ENCODE measurements around the gene CMTM8.

CMTM8 gene

DNA sequence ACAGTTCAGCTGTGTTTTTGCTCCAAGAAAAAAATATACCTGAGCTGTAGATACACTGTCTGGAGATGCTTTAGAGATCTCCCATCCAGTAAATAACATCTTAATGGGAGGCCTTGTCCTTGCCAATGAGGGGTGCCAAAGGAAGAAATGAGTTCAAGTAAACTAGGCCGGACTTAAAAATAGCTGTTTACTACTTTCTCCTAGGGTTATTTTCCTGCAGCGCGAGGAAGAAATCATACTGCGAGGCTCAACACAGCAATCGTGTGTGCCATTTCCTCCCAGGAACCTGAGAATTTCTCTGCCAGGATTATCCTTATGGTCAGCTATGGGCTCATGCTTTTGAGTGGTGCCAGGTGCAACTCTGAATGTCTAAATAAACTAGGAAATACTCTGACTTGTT, 71.9 kb downstream of the CMTM8 start:
- no peak for DNase-seq

DNA sequence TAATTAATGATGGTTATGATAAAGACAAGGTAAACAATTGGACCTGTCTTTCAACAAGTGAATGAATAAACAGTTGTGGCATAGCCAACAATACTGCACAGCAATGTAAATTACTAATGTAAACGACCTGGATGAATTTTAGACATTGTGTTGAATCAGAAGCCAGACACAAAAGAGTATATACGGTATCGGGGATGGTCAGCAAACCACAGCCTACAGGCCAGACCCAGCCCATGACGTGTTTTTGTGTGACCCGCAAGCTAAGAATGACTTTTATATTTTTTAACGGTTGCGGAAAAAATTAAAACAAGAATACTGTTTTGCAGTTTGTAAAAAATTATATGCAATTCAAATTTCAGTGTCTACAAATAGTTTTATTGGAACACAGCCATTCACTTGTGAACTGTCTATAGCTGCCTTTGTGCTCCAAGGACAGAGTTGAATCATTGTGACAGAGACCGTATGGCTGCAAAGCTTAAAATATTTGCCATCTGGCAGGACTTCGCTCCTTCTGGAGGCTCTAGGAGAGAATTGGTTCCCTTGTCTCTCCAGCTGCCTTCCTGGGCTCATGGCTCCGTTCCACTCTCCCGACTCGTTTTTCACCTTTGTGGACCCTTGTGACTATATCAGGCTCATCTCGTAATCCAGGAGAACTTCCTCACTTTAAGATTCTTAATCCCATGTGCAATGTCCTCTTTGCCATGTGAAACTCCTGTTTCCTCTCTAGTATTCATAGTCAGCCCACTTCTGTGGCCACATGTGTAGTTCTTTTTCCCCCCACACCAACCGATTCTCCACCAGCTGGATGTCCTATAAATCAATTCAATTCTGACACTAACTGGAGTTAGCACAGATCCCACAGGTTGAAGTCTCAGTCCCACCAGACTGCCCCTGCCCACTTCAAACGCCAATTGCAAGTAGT, 72.7 kb downstream of the CMTM8 start:
- DNase-seq = no peak

DNA sequence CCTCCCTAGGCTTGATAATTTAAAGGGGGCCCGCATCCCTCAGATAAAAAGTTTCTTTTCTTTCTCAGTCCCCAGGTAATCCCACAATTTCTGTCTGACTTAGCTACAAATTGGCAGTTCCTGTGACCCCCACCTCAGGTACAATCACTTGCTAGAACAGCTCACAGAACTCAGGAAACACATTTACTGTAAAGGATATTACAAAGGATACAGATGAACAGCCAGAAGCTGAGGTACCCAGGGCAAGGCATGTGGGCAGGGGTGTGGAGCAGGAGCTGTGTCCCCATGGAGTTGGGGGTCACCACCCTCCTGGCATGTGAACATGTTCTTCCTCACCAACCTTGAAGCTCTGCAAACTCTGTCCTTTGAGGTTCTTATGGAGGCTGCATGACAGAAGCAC, 73.8 kb downstream of the CMTM8 start:
- no peak for DNase-seq

DNA sequence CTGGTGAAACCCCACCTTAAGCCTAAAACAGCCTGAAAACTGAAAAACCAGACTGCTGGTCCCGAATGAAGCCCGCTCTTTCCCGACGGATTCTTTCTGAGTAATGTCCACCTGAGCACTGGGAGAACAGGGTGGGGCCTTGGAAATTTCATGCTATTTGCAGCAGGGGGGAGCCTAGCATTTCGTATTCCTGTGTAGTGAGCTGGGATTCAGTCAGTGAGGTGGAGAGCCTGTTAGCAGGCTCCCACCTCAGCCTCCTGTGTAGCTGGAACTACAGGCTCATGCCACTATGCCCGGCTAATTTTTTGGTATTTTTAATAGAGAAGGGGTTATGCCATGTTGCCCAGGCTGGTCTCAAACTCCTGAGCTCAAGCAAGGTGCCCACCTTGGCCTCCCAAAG, 74.7 kb downstream of the CMTM8 start:
- DNase-seq = no peak

DNA sequence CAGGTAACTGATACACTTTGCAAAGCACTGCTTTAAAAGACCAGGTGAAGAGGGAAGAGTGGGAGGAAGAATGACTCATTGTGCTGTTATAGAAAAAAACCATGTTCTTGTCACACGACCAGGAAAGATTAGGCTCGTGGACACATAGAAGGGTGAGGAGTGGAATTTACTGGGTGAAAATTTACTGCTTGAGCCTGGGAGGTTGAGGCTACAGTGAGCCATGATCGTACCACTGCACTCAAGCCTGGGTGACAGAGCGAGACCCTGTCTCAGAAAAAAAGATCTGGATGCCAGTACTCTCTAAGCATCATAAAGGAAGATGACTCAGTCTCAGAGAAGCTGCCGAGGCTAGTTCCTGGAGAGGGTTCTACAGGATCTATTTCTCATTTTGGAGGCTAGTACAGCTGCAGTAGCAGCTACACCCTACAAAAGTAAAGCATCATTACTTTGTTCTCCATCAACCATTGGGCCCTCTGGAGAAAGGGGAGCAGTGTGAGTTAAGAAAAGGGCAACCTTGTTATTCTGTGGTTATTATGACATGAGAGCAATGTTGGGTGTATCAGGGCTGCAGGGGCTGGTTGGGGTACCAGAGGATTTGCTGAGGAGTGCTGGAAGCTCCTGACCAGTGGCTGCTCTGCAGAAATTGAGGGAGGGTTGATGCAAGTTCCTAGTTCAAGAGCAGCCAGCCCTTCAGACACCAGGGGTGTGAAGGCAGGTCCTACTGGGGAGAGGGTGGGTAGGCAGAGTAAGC, 75.4 kb downstream of the CMTM8 start:
- DNase-seq = no peak

DNA sequence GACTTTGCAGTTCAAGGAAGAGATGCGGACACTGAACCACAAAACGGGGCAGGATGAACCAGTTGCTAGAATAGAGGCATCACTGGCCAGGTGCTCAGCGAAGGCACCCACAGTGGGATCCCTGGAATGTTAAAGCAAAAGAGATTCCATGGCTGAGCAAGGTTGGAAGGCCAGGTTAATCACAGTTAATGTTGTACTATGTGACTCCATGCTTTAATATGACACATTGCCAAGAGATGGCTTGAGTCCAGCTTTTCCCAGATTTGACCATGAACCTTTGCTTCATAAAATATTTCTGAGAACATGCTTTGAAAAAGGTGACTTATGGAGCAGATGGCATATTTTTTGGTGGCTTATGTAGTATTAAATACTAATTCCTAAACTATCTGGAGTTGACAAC, 77.0 kb downstream of the CMTM8 start:
- no peak for DNase-seq

DNA sequence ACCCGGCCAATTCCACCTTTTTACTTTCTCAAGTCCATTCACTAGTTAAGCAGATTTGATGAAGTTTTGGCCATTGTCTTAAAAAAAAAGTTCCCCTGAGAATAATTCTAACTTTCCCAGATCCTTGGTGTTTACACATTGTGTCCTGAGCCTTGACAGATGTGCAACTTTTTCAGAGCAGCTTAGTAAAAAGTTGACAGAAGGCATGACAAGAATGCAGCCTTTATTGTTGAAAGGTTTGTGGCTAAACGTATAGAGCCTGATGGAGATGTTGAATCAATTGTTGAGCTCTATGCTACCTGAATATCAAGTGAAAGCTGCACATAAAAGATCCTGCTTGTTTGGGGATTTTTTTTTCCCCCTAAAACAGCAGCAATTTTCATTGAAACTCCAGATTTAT, 77.8 kb downstream of the CMTM8 start:
- DNase-seq = no peak

DNA sequence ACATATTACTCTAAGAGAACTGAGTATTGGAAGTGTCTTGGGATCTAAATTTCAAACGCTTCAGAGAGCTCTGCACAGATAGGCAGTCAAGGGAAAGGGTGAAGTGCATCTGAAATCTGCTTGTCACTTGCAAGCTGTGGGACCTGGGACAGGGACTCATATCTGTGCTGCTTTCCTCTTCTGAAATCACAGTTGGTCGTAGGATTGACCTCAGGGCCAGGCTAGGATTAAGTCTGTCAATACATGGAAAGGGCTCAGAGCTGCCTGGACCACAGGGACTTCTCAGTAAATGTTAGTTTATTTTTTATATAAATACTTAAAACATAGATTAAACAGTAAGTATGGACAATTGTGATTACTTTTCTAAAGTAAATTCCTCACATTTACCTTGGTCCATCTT, 78.5 kb downstream of the CMTM8 start:
- no peak for DNase-seq

DNA sequence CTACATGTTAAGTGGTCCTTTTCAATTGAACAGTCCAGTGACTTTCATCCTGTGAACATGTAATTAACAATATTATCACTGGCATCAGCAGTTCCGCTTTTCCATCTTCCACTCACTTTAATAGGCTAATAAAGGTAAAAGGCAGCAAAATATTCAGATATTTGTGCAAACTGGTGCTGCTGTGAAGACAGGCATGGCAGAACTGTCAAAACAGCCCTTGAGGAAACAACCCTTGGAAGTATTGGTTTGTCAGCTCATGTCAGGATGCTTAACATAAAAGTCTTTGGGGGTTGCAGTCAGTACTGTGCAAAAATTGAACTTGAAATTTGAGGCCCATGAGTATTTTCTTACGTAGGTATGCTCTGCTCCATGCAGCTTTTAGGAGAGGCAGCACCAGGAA, 81.1 kb downstream of the CMTM8 start:
- DNase-seq = no peak

DNA sequence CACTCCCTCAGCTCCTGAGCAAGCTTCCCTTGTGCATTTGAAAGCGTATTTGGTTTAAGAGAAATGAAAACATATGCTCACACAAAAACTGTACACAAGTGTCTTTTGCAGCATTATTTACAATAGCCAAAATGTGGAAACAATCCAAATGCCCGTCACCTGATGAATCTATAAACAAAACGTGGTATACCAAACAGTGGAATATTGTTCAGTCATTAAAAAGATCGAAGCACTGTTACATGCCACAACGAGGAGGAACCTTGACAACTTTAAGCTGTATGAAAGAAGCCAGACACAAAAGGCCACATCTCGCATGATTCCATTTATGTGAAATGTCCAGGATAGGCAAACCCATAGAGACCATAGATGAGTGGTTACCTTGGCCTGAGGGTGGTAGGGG, 81.6 kb downstream of the CMTM8 start:
- DNase-seq = no peak

DNA sequence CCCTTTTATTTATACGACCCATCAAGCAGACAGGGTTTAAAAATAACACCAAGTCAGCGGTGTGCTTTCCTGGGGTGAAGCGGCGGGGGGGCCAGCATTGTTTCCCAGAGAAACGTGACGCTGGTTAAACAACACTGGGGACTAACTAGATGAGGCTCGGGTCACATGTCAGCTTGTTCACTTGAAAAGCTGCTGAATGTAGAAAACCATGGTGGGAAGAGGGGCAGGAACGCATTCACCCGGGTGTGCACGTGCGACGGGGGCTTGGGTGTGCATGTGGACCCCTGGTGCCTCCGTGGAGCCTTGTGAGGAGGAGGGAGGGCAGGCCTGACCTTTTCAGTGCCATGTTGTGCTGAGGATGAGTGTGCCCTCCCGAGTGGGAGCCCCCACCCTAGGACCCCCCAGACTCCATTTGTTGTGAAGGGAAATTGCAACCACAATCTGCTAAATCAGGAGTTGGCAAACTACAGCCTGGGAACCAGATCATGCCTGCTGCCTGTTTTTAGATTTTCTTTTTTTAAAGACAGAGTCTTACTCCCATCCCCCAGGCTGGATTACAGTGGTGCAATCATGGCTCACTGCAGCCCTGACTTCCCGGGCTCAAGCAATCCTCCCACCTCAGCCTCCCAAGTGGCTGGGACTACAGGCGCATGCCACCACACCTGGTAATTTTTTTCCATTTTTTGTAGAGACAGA, 82.8 kb downstream of the CMTM8 start:
- DNase-seq = no peak

DNA sequence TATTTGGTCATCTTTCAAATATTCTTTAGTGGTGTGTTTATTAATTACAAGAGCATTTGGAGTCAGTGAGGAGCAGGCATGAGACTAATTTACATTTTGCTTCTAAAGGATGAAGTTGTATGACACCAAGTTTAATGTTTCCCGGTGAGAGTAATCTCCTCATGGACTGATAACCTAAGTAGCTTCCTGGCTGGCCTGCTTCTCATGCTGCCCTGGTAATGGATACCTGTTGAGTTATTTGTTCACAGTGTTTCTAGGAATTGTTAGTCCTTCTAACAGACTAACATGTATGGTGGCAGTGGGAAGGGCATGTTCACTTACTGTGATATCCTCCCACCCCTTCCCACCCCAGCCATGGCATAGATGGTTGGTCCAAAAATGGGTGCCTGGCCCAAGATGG, 83.8 kb downstream of the CMTM8 start:
- no peak for DNase-seq

DNA sequence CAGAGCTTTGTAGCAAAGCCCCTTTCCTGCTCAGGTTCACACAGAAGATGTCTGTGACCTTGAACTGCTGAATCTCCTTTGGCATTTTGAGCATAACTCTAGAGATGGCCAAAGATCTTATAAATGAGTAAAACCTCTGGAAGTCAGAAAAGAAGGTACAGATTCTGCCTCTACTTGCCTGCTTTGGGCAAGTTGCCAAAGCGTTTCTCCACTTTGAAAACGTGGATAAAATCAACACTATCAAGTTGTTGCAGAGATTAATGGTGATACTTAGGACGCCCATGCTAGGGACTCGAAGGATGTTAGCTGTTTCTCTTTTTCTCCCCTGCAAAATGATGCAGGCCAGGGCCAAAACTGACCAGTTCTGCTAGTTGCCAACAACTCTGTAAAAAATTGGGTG, 85.1 kb downstream of the CMTM8 start:
- DNase-seq = no peak

DNA sequence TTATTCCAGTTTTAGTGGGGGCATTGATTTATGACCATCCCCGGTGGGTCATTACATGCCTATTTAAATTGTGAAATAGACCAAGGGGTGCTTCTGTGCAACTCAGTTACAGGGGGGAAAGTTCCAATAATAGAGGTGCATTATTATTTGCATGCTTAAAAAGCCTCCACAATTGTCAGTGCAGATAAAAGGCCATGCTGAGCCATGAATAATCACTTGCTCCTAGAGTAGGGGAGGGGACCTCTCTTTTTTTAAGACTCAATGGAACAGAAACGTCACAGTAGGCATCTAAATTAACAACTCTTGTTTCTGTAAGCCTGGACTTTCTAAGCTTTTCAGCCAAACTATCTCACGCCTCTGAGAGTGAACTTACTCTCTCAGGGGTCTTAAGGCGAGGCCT, 86.7 kb downstream of the CMTM8 start:
- DNase-seq = no peak

DNA sequence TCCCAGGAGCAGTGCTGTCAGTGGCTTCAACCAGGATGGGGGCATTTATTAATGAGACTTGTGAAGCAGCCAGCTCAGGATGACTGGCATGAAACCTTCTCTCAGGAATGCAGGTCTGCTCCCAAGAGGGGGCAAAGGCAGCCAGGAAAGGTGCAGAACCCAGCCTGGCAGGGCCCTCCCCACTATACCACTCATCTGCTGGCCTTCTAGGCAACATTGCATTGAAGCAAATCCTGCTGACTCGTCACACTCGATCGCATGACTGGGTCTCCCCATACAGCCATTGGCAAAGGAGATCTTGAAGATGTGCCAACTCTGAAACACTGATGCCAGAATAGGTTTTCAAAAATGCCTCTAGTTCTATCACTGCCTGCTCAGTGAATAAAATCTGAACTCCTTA, 87.4 kb downstream of the CMTM8 start:
- no peak for DNase-seq

DNA sequence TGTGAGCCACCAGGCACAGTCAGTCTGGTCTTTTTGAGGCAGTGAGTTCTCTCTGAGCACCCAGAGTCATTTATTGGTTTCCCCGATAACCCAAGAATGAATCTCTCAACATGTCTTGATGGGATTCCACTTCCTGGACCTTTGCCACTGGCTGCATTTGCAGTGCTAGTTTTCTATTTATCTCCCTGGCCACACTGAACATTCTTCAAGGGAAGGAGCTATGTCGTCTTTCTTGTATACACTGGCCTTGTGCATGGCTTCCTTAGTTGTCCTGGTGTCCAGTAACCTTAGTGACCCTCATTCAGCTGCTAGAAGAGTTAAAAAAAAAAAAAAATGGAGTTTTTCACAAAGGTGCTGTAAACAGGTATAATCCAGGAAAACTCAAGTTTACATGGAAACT, 88.3 kb downstream of the CMTM8 start:
- no peak for DNase-seq

DNA sequence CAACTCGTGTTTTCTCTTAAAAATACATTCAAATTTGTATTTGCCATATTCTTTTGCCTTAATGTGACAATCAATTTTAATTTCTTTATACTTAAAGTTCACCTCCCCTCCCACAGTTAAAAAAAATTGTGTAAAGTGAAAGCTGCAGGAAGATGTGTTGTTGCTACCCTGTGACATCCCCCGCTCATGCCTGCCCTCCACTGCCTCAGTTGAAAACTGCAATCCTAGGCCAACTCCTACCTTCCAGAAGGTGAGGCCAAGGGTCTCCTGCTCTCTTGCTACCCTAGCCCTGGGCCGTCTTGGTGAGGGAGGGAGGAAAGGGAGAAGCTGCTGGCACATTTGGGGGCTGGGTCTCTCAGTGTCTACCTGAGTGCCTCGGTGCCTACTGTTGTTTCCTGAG, 96.2 kb downstream of the CMTM8 start:
- DNase-seq = no peak

DNA sequence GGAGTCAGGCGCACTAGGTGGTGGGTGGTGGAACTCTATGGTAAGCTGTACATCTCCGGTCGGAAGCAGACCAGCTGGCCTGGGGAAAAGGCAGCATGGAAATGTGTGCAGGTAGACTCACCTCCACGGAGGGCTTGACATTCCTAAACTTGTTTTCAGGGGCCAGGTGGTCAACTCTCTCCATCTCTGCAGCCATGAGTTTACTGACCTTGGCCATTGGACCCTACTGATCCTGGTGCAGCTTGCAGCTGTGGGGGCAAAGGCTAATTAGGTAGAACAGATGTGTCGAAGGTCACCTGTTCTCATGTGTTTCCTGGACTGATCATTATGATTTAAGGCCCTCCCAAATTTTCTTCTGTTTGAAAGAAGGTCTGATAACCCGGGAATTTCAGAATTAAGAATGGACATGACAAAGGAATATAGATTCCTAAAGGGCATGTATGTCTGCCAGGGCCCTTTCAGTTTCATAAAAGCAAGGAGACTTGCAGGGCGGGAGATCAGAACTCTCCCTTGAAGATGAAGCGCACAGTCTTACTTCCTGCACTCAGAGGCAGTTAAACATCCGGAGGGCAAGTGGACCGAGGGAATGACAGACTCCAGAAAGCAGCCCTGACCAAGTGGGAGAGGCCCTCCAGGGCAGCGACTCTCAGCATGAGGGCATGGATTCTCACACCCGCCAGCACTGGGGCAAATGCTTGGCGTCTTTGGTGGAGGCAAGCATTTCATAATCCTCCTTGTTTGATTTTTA, 97.1 kb downstream of the CMTM8 start:
- DNase-seq = no peak

DNA sequence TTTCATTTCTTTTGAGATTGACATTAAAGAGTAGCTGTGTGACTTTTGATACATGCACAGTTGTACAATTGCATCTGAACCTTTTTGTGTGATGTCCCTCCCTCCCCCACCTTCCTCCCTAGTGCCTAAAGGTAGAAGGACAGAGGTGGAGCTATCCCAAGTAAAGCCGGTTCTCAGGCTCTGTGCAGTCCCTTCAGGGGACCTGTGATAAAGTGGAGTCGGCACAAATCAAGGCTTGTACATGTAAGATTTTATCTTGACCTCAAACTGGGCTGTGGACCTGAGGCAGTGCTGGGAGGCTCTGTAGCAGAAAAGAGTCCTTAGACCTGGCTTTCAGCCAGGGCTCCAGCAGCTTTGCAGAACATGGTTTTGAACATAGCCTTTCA, 97.6 kb downstream of the CMTM8 start:
- no peak for DNase-seq

DNA sequence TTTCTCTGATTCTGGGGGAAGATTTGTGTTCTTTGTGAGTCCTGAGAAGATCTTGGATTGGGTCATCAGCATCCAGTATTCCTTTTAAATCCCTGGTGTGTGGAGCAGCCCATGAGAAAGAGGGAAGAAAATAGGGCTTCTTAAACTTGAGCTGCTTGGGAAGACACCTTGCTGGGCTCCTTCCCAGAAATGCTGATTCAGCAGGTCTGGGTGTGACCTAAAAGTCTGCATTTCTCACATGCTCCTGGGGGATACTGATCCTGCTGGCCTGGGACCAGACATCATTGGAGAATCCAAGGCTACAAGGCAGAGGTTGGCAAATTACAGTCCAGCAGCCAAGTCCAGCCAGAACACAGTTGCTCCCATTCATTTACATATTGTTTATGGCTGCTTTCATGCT, 99.0 kb downstream of the CMTM8 start:
- DNase-seq = no peak

DNA sequence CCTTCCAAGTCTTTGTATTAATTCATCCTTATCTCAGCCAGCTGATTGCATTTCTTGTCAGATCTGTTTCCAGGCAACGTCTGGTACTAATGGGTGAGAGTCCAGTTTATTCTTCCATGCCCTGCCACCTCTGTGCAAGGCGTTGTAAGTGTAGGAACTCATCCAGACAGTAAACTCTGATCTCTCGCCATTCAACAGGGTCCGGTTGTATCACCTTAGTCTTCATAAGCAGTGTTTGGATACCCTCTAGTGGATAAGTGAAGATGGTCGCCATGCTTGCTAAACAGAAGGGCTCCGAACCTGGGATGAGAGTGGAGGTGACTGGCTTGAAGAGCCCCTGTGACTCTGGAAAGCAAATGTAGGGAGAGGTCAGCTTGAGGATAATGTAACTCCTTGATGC, 101.6 kb downstream of the CMTM8 start:
- peak; percentile 23 for DNase-seq

DNA sequence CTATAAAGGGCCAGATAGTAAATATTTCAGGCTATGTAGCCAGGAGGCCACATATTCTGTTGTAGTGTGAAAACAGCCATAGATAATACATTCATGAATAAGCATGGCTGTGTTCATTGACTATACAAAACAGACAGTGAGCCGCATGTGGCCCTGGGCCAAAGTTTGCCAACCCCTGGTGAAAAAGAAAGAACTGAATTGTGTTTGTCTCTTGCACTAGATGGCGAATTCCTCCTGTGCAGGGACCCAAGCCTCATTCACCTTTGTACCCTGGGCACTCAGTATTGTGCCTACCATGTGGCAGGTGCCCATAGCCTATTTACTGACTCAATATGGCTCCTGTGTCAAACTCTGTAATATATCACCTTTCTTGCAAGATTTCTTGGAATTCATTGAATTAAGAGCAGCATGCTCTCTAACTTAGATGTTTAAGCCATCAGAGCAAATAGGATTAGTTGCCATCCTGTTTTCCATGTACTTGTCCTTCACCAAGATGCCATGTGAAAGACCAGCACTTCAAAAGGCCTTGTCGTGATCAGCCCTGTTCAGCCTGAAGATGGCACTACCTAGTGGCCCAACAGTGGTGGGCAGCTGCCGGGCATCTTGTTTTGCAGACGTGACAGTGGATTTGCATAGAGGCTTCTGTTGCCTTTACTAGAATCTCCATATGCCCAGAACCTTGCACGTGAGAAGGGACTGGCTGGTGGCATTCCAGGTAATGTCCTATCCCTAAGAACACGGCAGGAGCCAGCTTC, 102.3 kb downstream of the CMTM8 start:
- DNase-seq = no peak

Data from amniotic stem cell (primary cell).